Measurements from ENCODE around the gene VENTX.
"Not testable (repeated sequence)": the region's sequence is repeated elsewhere in the genome, so short reads cannot be mapped to it uniquely, and the experiment has no call there.

The VENTX gene

GRCh38 chr10:133254421-133255120, 16.9 kb downstream of the VENTX start:
- no peak for DNase-seq (ENCODE audit: low spot score)

- DNase-seq (ENCODE audit: low spot score): no peak
These were observed 17.7 kb downstream of the VENTX start for GRCh38 chr10:133255323-133255722.

GRCh38 chr10:133257489-133258065, 19.9 kb downstream of the VENTX start:
- no peak for DNase-seq (ENCODE audit: low spot score)

GRCh38 chr10:133258066-133258817, 20.6 kb downstream of the VENTX start:
- no peak for DNase-seq (ENCODE audit: low spot score)

GRCh38 chr10:133258818-133259601, 21.4 kb downstream of the VENTX start:
- DNase-seq (ENCODE audit: low spot score): no peak

- DNase-seq (ENCODE audit: low spot score): no peak
These were observed 21.9 kb downstream of the VENTX start for GRCh38 chr10:133259602-133259989.

GRCh38 chr10:133260895-133261725, 23.5 kb downstream of the VENTX start:
- DNase-seq (ENCODE audit: low spot score): no peak

- peak; percentile 89 for DNase-seq (ENCODE audit: low spot score)
These were observed 24.2 kb downstream of the VENTX start for GRCh38 chr10:133261726-133262325.

- DNase-seq (ENCODE audit: low spot score): no peak
These were observed 25.0 kb downstream of the VENTX start for GRCh38 chr10:133262696-133263095.

- DNase-seq (ENCODE audit: low spot score): no peak
These were observed 26.0 kb downstream of the VENTX start for GRCh38 chr10:133263674-133264073.

GRCh38 chr10:133264461-133264860, 26.8 kb downstream of the VENTX start:
- no peak for DNase-seq (ENCODE audit: low spot score)

- not testable (repeated sequence) for DNase-seq (ENCODE audit: low spot score)
These were observed 27.4 kb downstream of the VENTX start for GRCh38 chr10:133265052-133265451.

- no peak for DNase-seq (ENCODE audit: low spot score)
These were observed 28.6 kb downstream of the VENTX start for GRCh38 chr10:133266056-133266795.

- DNase-seq (ENCODE audit: low spot score): no peak
These were observed 29.6 kb downstream of the VENTX start for GRCh38 chr10:133267293-133267692.

GRCh38 chr10:133267829-133268228, 30.2 kb downstream of the VENTX start:
- no peak for DNase-seq (ENCODE audit: low spot score)

GRCh38 chr10:133268532-133268931, 30.9 kb downstream of the VENTX start:
- DNase-seq (ENCODE audit: low spot score): no peak

- DNase-seq (ENCODE audit: low spot score): no peak
These were observed 31.7 kb downstream of the VENTX start for GRCh38 chr10:133269367-133269766.

- no peak for DNase-seq (ENCODE audit: low spot score)
These were observed 32.5 kb downstream of the VENTX start for GRCh38 chr10:133270204-133270603.

GRCh38 chr10:133270773-133271297, 33.2 kb downstream of the VENTX start:
- DNase-seq (ENCODE audit: low spot score): no peak
